ENCODE results near the gene PREX1. TPM values are rescaled to one million over a fixed set of nuclear protein-coding genes. Genes with fewer than 3 reads are reported as not detected.
A peak's percentile ranks its signal among the peaks of the same experiment; 100 is the strongest.
"Not testable (repeated sequence)": the region's sequence is repeated elsewhere in the genome, so short reads cannot be mapped to it uniquely, and the experiment has no call there.

Gene PREX1
- total RNA-seq, 1 experiment from 2014 or later, result 41.4 TPM

GRCh38 chr20:48829940-48830339 is 2.1 kb upstream of the PREX1 start:
- in situ Hi-C loops (cut with HindIII; ENCODE audit: low pct_unique_long_range_greater_than_20kb, low sequenced_read_pairs), result no loop called here
- no peak for DNase-seq (ENCODE audit: low read depth)

GRCh38 chr20:48828734-48829460 is 1.1 kb upstream of the PREX1 start:
- no peak for DNase-seq (ENCODE audit: low read depth)
- in situ Hi-C loops (cut with HindIII; ENCODE audit: low pct_unique_long_range_greater_than_20kb, low sequenced_read_pairs), result no loop called here

GRCh38 chr20:48826883-48827771 is 672 bp downstream of the PREX1 start:
- in situ Hi-C loops (cut with HindIII; ENCODE audit: low pct_unique_long_range_greater_than_20kb, low sequenced_read_pairs), result no loop called here
- peak; percentile 58 for DNase-seq (ENCODE audit: low read depth)

DNA sequence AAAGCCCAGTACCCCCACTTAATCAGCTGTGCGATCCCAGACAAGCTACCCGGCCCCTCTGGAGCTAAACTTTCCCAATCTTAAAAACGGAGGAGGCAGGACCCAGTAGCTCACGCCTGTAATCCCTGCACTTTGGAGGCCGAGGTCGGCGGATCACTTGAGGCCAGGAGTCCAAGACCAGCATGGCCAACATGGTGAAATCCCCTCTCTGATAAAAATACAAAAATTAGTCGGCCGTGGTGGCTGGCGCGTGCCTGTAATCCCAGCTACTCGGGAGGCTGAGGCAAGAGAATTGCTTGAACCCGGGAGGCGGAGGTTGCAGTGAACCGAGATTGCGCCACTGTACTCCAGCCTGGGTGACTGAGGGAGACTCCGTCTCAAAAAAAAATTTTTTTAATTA is 1.3 kb downstream of the PREX1 start:
- DNase-seq (ENCODE audit: low read depth); in situ Hi-C loops (cut with HindIII; ENCODE audit: low pct_unique_long_range_greater_than_20kb, low sequenced_read_pairs): not testable (repeated sequence)

DNA sequence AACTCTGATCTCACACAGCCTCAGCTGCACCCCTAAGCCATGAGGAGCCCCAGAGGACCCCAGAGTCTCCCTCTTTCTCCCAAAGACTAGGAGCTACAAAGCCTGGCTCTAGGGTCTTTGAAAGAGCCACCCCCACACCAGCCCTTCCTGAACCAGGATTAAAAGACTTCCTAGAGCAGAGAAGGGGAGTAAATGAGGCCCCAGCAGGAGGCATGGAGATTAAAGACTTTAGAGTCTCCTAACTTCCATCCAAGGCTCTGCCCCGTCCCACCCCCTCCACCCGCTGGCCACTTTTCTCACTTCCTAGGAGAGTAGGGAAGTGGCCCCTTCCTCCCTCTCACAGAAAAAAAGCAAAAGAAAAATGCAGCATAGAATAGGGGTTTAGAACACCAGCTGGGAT is 1.7 kb downstream of the PREX1 start:
- in situ Hi-C loops (cut with HindIII; ENCODE audit: low pct_unique_long_range_greater_than_20kb, low sequenced_read_pairs), result no loop called here
- DNase-seq (ENCODE audit: low read depth), result no peak

DNA sequence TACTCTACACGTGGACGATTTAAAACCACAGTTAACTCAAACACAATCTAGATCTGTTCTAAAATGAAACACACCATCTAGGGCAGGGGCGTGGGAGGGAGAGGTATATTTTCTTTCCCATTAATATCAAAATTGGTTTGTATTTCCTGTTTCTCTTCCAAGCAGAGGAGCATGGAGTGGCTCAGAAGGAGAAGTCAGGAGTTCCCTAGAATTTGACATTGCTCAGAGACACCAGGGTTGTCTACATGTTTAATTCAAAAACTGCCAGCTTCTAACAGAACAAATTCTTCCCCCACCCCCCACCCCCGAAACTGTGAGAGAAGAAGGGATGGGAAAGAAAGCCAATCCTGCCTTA is 2.3 kb downstream of the PREX1 start:
- in situ Hi-C loops (cut with HindIII; ENCODE audit: low pct_unique_long_range_greater_than_20kb, low sequenced_read_pairs), result no loop called here
- DNase-seq (ENCODE audit: low read depth), result no peak

GRCh38 chr20:48824830-48825565 is 2.8 kb downstream of the PREX1 start:
- DNase-seq (ENCODE audit: low read depth), result no peak
- in situ Hi-C loops (cut with HindIII; ENCODE audit: low pct_unique_long_range_greater_than_20kb, low sequenced_read_pairs), result no loop called here

DNA sequence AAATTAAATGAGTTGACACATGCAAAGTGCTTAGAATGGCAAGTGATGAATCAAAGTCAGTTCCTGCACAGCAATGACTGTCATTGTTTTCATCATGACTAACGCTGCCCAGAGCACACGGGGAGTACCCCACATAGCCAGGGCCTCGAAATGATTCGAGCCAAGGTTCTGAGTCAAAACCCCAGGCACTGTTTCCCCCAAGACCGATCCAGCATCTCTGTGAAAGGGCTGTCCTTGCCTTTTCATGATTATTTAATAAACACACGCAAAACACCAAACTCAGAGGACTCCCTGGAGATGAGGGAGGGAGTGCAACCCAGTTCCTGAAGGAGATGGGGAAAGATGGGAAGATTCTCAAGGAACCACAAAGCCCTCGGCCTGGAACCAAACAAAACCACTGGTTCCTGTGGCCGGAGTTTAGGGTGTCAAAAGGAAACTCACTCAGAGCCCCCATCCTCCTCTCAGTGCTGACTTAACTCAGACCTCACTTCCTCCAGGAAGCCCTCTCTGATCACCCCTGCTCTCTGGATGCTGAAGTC is 3.8 kb downstream of the PREX1 start:
- in situ Hi-C loops (cut with HindIII; ENCODE audit: low pct_unique_long_range_greater_than_20kb, low sequenced_read_pairs), result no loop called here
- DNase-seq (ENCODE audit: low read depth), result peak; percentile 55

DNA sequence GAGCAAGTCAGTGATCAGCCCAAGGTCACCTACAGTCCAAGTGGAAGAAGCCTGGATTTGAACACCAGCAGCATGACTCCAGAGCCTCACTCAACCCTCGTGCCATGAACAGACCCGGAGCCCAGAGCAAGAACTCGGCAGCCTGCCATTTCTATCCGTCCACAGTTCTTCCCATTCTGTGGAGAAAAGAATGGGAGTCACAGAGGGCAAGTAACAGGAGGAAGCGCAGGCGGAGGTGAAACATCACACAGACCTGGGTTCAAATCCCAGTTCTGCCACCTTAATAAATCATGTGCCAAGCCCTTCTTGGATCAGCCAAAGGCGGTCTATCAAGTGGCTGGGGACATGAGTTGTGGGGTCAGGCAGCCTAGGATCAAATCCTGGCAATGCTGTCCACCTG is 4.3 kb downstream of the PREX1 start:
- in situ Hi-C loops (cut with HindIII; ENCODE audit: low pct_unique_long_range_greater_than_20kb, low sequenced_read_pairs), result no loop called here
- no peak for DNase-seq (ENCODE audit: low read depth)

DNA sequence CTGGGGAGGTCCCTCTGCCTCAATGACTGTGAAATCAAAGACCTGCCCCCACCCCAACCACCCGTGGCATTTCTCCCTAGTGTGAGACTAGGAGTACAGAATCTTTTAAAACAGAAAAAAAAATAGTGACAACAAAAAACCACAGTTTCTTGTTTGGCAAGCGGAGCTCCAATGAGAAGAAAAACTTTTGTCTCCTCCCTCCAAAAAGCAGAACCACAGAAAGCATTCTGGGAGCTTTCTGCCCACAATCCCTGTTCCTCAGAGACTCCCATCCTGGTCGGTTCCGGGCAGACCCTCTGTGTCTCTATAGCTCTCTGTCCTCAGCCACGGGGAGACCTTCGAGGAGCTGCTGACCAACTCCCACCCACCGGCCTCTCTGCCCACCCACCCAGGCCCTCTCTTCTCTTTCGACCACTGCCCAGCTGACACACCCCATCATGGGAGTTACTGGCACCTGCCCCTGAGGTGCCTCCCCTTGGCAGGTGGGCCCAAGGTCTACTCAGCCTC is 4.9 kb downstream of the PREX1 start:
- DNase-seq (ENCODE audit: low read depth), result no peak
- in situ Hi-C loops (cut with HindIII; ENCODE audit: low pct_unique_long_range_greater_than_20kb, low sequenced_read_pairs), result no loop called here

GRCh38 chr20:48822178-48822577 is 5.6 kb downstream of the PREX1 start:
- in situ Hi-C loops (cut with HindIII; ENCODE audit: low pct_unique_long_range_greater_than_20kb, low sequenced_read_pairs), result no loop called here
- DNase-seq (ENCODE audit: low read depth), result no peak

DNA sequence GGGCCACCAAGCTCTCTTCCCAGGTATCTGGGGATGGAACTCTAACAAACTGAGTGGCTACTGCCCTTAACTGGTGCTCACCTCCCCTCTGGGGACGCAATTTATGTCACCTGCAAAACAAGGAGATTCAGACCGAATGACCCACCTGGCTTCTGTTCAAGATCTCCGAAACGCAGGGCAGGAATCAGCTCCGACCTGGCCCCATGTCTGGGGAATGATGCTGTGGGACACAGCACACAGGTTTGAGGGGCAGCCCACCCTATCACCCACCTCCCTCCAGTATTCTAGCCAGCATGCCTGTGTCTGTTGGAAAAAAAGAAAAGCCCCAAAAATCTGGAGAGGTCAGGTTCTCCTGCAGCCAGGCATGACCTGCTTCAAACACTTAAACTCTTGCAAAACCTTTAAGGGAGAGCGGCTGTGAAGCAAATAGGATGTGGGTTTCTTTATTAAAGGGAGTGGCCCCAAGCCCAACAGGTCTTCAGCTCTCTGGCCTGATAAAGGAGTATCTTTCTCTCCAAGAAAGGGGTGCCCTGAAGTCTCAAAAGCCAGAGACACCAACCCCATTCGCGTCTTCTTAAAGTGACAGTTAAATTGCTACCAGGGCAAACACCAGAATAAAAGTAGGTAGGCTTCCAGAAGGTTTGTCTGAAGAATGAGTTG is 6.4 kb downstream of the PREX1 start:
- no peak for DNase-seq (ENCODE audit: low read depth)
- in situ Hi-C loops (cut with HindIII; ENCODE audit: low pct_unique_long_range_greater_than_20kb, low sequenced_read_pairs), result no loop called here

GRCh38 chr20:48820649-48820973 is 7.2 kb downstream of the PREX1 start:
- in situ Hi-C loops (cut with HindIII; ENCODE audit: low pct_unique_long_range_greater_than_20kb, low sequenced_read_pairs), result no loop called here
- DNase-seq (ENCODE audit: low read depth), result no peak

- in situ Hi-C loops (cut with HindIII; ENCODE audit: low pct_unique_long_range_greater_than_20kb, low sequenced_read_pairs), result no loop called here
Observed at GRCh38 chr20:48819821-48820648, 7.8 kb downstream of the PREX1 start.

GRCh38 chr20:48819089-48819488 is 8.7 kb downstream of the PREX1 start:
- in situ Hi-C loops (cut with HindIII; ENCODE audit: low pct_unique_long_range_greater_than_20kb, low sequenced_read_pairs), result no loop called here
- no peak for DNase-seq (ENCODE audit: low read depth)

More at GRCh38 chr20:48819821-48820648, 7.8 kb downstream of the PREX1 start:
- DNase-seq (ENCODE audit: low read depth), result no peak

- DNase-seq (ENCODE audit: low read depth), result no peak
- in situ Hi-C loops (cut with HindIII; ENCODE audit: low pct_unique_long_range_greater_than_20kb, low sequenced_read_pairs), result no loop called here
Observed at GRCh38 chr20:48818481-48818987, 9.3 kb downstream of the PREX1 start.

- DNase-seq (ENCODE audit: low read depth), result no peak
- in situ Hi-C loops (cut with HindIII; ENCODE audit: low pct_unique_long_range_greater_than_20kb, low sequenced_read_pairs), result no loop called here
Observed at GRCh38 chr20:48818031-48818370, 9.8 kb downstream of the PREX1 start.
